HFF-Myc (cell line): Measurements from ENCODE around the gene FNDC3B.

Experiments
- DNase-seq: peaks from one replicate; pipeline ENCODE4 v3.0.0-alpha.2; 2011; ENCODE audit warnings: low read depth; ENCODE audit errors: extremely low read depth
- H3K4me3 ChIP-seq: replicated peaks from 2 replicates; pipeline ENCODE4 v1.5.1; 2011; ENCODE audit warnings: low read depth, mild to moderate bottlenecking, control low read depth, low read length
- TF ChIP-seq, protein P1 (sequence below): IDR thresholded peaks from 2 replicates; pipeline ENCODE4 v1.5.1; 2012; ENCODE audit warnings: mild to moderate bottlenecking, low read depth, low read length, control low read depth; ENCODE audit errors: missing control alignments

The FNDC3B gene

DNA sequence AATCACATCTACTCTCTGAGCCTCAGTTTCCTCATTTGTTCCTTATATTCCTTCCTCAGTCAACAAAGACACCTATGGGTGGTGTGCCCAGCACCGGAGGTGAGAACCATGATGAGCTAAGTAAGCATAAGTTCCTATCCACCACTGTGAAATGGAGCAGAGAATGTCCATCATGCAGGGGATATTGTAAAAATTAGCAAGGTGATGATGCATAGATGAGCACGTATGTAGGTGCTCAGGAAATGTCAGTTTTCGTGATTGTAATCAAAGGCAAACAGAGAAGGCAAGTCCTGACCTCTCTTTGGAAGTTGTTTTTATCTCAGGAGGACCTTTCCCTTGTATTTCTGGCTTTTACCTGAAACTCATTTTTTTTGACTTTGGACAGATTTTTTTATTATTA is 243.5 kb downstream of the FNDC3B start:
- TF ChIP-seq, protein P1, sequence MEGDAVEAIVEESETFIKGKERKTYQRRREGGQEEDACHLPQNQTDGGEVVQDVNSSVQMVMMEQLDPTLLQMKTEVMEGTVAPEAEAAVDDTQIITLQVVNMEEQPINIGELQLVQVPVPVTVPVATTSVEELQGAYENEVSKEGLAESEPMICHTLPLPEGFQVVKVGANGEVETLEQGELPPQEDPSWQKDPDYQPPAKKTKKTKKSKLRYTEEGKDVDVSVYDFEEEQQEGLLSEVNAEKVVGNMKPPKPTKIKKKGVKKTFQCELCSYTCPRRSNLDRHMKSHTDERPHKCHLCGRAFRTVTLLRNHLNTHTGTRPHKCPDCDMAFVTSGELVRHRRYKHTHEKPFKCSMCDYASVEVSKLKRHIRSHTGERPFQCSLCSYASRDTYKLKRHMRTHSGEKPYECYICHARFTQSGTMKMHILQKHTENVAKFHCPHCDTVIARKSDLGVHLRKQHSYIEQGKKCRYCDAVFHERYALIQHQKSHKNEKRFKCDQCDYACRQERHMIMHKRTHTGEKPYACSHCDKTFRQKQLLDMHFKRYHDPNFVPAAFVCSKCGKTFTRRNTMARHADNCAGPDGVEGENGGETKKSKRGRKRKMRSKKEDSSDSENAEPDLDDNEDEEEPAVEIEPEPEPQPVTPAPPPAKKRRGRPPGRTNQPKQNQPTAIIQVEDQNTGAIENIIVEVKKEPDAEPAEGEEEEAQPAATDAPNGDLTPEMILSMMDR: no peak
- H3K4me3 ChIP-seq: no peak overlapping the region
- no peak for DNase-seq

DNA sequence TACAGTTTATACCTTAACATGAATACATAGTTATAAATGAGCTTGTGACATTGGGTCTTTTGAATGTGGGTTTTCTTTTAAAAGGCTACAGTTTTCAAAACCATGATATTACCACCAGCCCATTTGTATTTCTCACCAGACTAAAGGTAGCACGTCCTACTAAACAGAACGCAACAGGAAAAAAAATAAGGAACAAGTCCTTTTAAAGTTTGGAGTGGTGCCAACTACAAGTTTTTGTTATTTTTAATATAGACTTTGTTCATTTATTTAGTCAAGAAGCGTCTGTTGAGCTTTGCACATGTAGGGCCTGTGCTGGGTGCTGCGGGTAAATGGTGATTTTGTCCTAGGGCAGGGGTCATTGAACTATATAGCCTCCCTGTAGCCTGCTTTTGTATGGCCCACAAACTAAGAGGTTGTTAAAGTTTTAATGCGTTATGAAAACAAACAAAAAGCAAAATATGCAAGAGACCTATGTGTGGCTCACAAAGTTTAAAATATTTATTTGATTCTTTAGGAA is 244.5 kb downstream of the FNDC3B start:
- TF ChIP-seq, protein P1: no peak
- no peak overlapping the region for H3K4me3 ChIP-seq
- DNase-seq: no peak

DNA sequence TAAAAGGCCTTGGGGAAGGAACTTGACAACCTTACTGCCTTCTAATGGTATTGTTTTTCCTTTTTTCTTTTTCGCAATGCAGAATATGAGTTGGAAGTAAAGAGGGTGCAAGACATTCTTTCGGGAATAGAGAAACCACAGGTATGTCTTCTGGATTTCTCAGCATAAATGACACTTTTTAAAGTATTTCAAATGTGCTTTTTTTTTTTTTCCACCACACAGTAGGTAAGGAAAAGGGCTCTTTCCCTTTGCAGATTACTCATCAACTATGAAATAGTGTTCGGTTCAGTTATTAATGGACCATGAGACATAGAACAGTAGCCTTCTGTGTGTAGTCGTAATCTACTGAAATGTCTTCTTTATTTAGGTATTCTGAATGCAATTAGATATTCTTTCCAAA is 246.5 kb downstream of the FNDC3B start:
- DNase-seq: no peak
- H3K4me3 ChIP-seq: no peak overlapping the region
- TF ChIP-seq, protein P1: no peak

DNA sequence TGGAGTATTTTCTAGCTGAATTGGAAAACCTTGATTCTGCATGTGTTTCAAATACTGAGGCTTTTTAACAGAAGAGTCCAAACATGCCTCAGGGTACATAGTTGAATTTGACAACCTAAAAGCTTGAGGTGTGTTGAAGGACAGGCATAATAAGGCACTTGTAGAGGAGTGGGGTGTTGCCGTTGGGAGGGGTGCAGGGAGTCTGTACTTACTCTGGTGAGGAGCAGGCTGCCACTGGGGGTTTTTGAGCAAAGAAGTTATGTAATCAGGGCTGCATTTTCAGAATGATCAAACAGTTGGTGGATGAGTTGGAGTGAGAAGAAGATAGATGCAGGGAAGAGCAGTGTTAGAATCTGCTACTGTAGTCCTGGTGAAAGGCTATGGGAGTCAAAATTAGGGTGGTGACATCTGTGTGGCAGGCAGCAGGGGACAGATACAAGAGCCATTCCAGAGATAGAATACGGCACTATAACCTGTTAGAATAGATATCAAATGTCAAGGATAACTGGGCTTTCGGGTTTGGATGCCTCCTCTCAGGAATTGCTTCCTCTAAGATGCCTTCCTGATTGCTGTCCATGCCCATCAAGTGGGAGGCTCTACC is 247.3 kb downstream of the FNDC3B start:
- no peak overlapping the region for H3K4me3 ChIP-seq
- TF ChIP-seq, protein P1: no peak
- no peak for DNase-seq

DNA sequence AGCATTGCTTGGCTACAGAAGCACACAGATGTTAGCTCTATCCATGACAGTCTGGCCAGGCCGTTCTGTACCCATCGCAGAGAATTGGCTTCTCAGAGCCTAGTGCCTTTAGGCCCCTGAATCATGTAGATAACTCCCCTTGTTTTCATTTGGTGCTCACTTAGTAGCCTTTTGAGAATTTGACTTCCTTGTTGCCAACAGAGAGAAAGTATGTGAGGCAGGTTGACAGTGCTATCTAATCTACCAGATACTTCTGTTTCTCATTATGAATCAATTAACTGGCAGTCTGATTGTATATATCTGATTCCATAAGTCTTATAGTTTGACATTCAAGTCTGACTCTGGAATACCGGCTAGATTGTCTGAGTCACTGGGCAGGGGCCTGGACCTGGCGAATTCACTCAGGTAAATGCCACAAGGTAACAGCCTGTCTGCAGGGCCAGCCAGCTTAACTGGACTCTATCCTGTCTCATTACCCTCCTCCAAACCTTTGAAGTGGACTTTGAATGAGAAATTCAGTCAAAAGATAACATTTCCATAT is 248.6 kb downstream of the FNDC3B start:
- TF ChIP-seq, protein P1: no peak
- H3K4me3 ChIP-seq: no peak overlapping the region
- no peak for DNase-seq

DNA sequence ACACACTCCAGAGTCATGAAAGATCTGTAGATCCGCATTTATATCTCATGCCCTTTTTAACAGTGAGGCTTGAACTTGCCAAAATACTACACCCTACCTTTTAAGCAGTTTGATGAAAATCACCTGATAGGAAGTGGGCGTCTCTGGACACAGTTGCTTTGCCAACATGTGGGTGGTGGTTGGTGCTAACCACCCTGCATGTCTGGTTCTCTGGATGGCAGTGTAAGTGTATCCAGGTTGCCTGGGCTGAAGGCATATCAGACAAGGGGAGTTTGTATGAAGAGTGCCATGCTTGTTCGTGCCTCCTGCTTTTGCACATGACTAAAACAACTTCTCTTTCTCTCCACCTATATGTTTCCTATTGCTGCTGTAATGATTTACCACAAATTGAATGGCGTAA is 249.3 kb downstream of the FNDC3B start:
- no peak for DNase-seq
- no peak overlapping the region for H3K4me3 ChIP-seq
- TF ChIP-seq, protein P1: no peak
